Cardiac septum (tissue), 1 donor: Measurements from ENCODE around the gene VDAC1. TPM values are rescaled to one million over a fixed set of nuclear protein-coding genes. Genes with fewer than 3 reads are reported as not detected.

Experiments used
- total RNA-seq: library from RNA; stranded (reverse); fragmentation: NEBNext Ultra II Directional; extraction: Animal tissue kit (Norgen Biotek cat#: 25700); gene quantifications from one replicate; pipeline ENCODE4 v1.2.1, GENCODE V29; 2021
- donor health status: DM: no; HTN: no; CAD: no.

VDAC1 gene
- total RNA-seq, 1 donor from 2014 or later, result 429 TPM

Other genes with a start within 250 kb of the VDAC1 start
- 22.5 TPM for gene C5orf15, start 36.4 kb downstream of the VDAC1 start, total RNA-seq
- gene TCF7, start 109.7 kb upstream of the VDAC1 start, total RNA-seq, result 2.2 TPM
- gene SKP1, start 172.0 kb upstream of the VDAC1 start, total RNA-seq, result 494 TPM
- gene PPP2CA, start 221.1 kb upstream of the VDAC1 start, total RNA-seq, result 214 TPM